Loucy (cell line): ENCODE results near the gene PLA2G4D.

Experiments used
- H2AFZ ChIP-seq: fragments of 200-600 bp; sonication (generic); 2 replicates; pipeline ENCODE4 v1.6.0; 2016; ENCODE audit warnings: antibody characterized with exemption, mild to moderate bottlenecking, low read length, moderate library complexity
- H3F3A ChIP-seq: fragments of 200-600 bp; 2 replicates; pipeline ENCODE4 v1.6.0; 2016; ENCODE audit warnings: antibody characterized with exemption, low read depth, mild to moderate bottlenecking
- H3K27me3 ChIP-seq: fragments of 200-600 bp; sonication (generic); 2 replicates; pipeline ENCODE4 v1.6.1; 2014; ENCODE audit warnings: low read length, mild to moderate bottlenecking; ENCODE audit not compliant: insufficient read depth, poor library complexity, severe bottlenecking
- H3K36me3 ChIP-seq: fragments of 200-600 bp; sonication (generic); 2 replicates; pipeline ENCODE4 v1.6.1; 2016; ENCODE audit warnings: low read length; ENCODE audit not compliant: insufficient read depth
- H3K4me1 ChIP-seq: fragments of 200-600 bp; sonication (generic); 2 replicates; pipeline ENCODE4 v1.5.1; 2014; ENCODE audit warnings: low read length, mild to moderate bottlenecking; ENCODE audit not compliant: insufficient read depth, poor library complexity, severe bottlenecking
- H3K4me2 ChIP-seq: fragments of 200-600 bp; sonication (generic); 2 replicates; pipeline ENCODE4 v1.6.0; 2014; ENCODE audit warnings: antibody characterized with exemption, low read length, low read depth, mild to moderate bottlenecking; ENCODE audit not compliant: poor library complexity, severe bottlenecking
- H3K4me3 ChIP-seq: fragments of 200-600 bp; sonication (generic); 2 replicates; pipeline ENCODE4 v1.5.1; 2014; ENCODE audit warnings: low read length, mild to moderate bottlenecking, mixed read lengths; ENCODE audit not compliant: poor library complexity, severe bottlenecking
- H3K79me2 ChIP-seq: fragments of 200-600 bp; sonication (generic); 2 replicates; pipeline ENCODE4 v1.6.1; 2014; ENCODE audit warnings: low read length; ENCODE audit not compliant: insufficient read depth
- H3K9ac ChIP-seq: fragments of 200-600 bp; sonication (generic); 2 replicates; pipeline ENCODE4 v1.6.0; 2014; ENCODE audit warnings: mild to moderate bottlenecking, low read depth, low read length, moderate library complexity; ENCODE audit not compliant: poor library complexity, severe bottlenecking
- H3K9me2 ChIP-seq: fragments of 200-600 bp; sonication (generic); replicated peaks from 2 replicates; pipeline ENCODE4 v1.6.1; 2016; ENCODE audit warnings: low read depth, low read length, mixed read lengths
- H3K9me3 ChIP-seq: fragments of 200-600 bp; sonication (generic); 2 replicates; pipeline ENCODE4 v1.6.1; 2014; ENCODE audit warnings: mild to moderate bottlenecking, antibody characterized with exemption, low read length, low read depth; ENCODE audit not compliant: insufficient read depth
- H4K20me1 ChIP-seq: fragments of 200-600 bp; sonication (generic); 2 replicates; pipeline ENCODE4 v1.6.0; 2014; ENCODE audit warnings: antibody characterized with exemption, low read length, mild to moderate bottlenecking; ENCODE audit not compliant: insufficient read depth, poor library complexity, severe bottlenecking
- CTCF ChIP-seq: fragments of 200-600 bp; sonication (generic); conservative IDR thresholded peaks from 2 replicates; pipeline ENCODE4 v1.5.1; 2014; ENCODE audit warnings: mild to moderate bottlenecking, antibody characterized with exemption, low read length
- EZH2phosphoT487 ChIP-seq: fragments of 200-600 bp; IDR thresholded peaks from 2 replicates; pipeline ENCODE4 v1.6.1; 2018; ENCODE audit warnings: antibody characterized with exemption, mild to moderate bottlenecking, moderate library complexity, borderline replicate concordance

The PLA2G4D gene

GRCh38 chr15:42079401-42079908, 14.9 kb downstream of the PLA2G4D start:
- H3K9ac ChIP-seq: no peak overlapping the region
- H3K9me3 ChIP-seq: no peaks in the 10 kb centered on the region
- H4K20me1 ChIP-seq: no peaks in the 10 kb centered on the region
- H3F3A ChIP-seq: no peaks in the 10 kb centered on the region
- H3K9me2 ChIP-seq: no peaks in the 10 kb centered on the region
- no peaks in the 10 kb centered on the region for H3K27me3 ChIP-seq
- H3K4me2 ChIP-seq: no peak overlapping the region
- H3K36me3 ChIP-seq: no peaks in the 10 kb centered on the region
- no peaks in the 10 kb centered on the region for H3K4me1 ChIP-seq
- TF ChIP-seq CTCF (no peak), EZH2phosphoT487 (no peak)
- no peak overlapping the region for H3K4me3 ChIP-seq
- H2AFZ ChIP-seq: no peak overlapping the region
- no peaks in the 10 kb centered on the region for H3K79me2 ChIP-seq

GRCh38 chr15:42078903-42079302, 15.5 kb downstream of the PLA2G4D start:
- no peaks in the 10 kb centered on the region for H3K9me3 ChIP-seq
- TF ChIP-seq EZH2phosphoT487: no peak
- no peak for TF ChIP-seq CTCF
- H3K79me2 ChIP-seq: no peaks in the 10 kb centered on the region
- no peaks in the 10 kb centered on the region for H3K9me2 ChIP-seq
- no peak overlapping the region for H2AFZ ChIP-seq
- no peak overlapping the region for H3K9ac ChIP-seq
- H3K4me2 ChIP-seq: no peak overlapping the region
- no peaks in the 10 kb centered on the region for H4K20me1 ChIP-seq
- no peak overlapping the region for H3K4me3 ChIP-seq
- H3F3A ChIP-seq: no peaks in the 10 kb centered on the region
- H3K4me1 ChIP-seq: no peaks in the 10 kb centered on the region
- H3K27me3 ChIP-seq: no peaks in the 10 kb centered on the region
- no peaks in the 10 kb centered on the region for H3K36me3 ChIP-seq

GRCh38 chr15:42077689-42078088, 16.7 kb downstream of the PLA2G4D start:
- Histone ChIP-seq H3K4me1 (no peaks in the 10 kb centered on the region), H3K9me3 (no peaks in the 10 kb centered on the region), H4K20me1 (no peaks in the 10 kb centered on the region), H3K9me2 (no peaks in the 10 kb centered on the region), H3K9ac (no peak overlapping the region), H3K27me3 (no peaks in the 10 kb centered on the region), H3K4me3 (no peak overlapping the region), H2AFZ (no peak overlapping the region), H3K4me2 (no peak overlapping the region), H3K79me2 (no peaks in the 10 kb centered on the region), H3F3A (no peaks in the 10 kb centered on the region), H3K36me3 (no peaks in the 10 kb centered on the region)
- no peak for TF ChIP-seq CTCF
- no peak for TF ChIP-seq EZH2phosphoT487
